ENCODE measurements around the gene NUCB2. TPM values are rescaled to one million over a fixed set of nuclear protein-coding genes. Genes with fewer than 3 reads are reported as not detected.

Gene NUCB2
- total RNA-seq, 2 donors from 2014 or later: 60.9 to 111 TPM

GRCh38 chr11:17314904-17315426 lies 38.4 kb downstream of the NUCB2 start:
- TF ChIP-seq CTCF (IDR thresholded peaks at IDR 0.05): no peak
- Histone ChIP-seq H3K9me3 (no peaks in the 10 kb centered on the region), H3K4me3 (no peak overlapping the region), H3K27me3 (no peaks in the 10 kb centered on the region), H3K4me1 (no peaks in the 10 kb centered on the region), H3K36me3 (peaks cover 5% of the 10 kb centered on the region), H3K9ac (ENCODE audit: low read depth in 2 of 2, low read length in 2 of 2) (no peak overlapping the region), H3K27ac (no peak overlapping the region)
- intact Hi-C loops (cut with DNase I): no loop called here
- DNase-seq: no peak

GRCh38 chr11:17328871-17329494 lies 52.4 kb downstream of the NUCB2 start:
- no peak overlapping the region for H3K9ac ChIP-seq (ENCODE audit: low read depth in 2 of 2, low read length in 2 of 2)
- no peaks in the 10 kb centered on the region for H3K9me3 ChIP-seq
- no peak overlapping the region for H3K4me3 ChIP-seq
- no peaks in the 10 kb centered on the region for H3K4me1 ChIP-seq
- H3K36me3 ChIP-seq: no peaks in the 10 kb centered on the region
- intact Hi-C loops (cut with DNase I): no loop called here
- no peak for DNase-seq
- no peak overlapping the region for H3K27ac ChIP-seq
- no peaks in the 10 kb centered on the region for H3K27me3 ChIP-seq
- TF ChIP-seq CTCF (IDR thresholded peaks at IDR 0.05): no peak

- Histone ChIP-seq H3K9me3 (no peaks in the 10 kb centered on the region), H3K27ac (no peak overlapping the region), H3K27me3 (no peaks in the 10 kb centered on the region), H3K4me1 (no peaks in the 10 kb centered on the region), H3K4me3 (no peak overlapping the region), H3K9ac (ENCODE audit: low read depth in 2 of 2, low read length in 2 of 2) (no peak overlapping the region), H3K36me3 (no peaks in the 10 kb centered on the region)
- intact Hi-C loops (cut with DNase I): no loop called here
- TF ChIP-seq CTCF (IDR thresholded peaks at IDR 0.05): no peak
- DNase-seq: no peak
Observed at GRCh38 chr11:17331669-17332068, 55.1 kb downstream of the NUCB2 start.

- intact Hi-C loops (cut with DNase I): no loop called here
- H3K27me3 ChIP-seq: no peaks in the 10 kb centered on the region
- H3K27ac ChIP-seq: no peak overlapping the region
- H3K4me3 ChIP-seq: no peak overlapping the region
- H3K4me1 ChIP-seq: no peaks in the 10 kb centered on the region
- H3K36me3 ChIP-seq: no peaks in the 10 kb centered on the region
- no peak for TF ChIP-seq CTCF (IDR thresholded peaks at IDR 0.05)
- H3K9me3 ChIP-seq: no peaks in the 10 kb centered on the region
- DNase-seq: no peak
- no peak overlapping the region for H3K9ac ChIP-seq (ENCODE audit: low read depth in 2 of 2, low read length in 2 of 2)
Observed at GRCh38 chr11:17333799-17334586, 57.5 kb downstream of the NUCB2 start.

GRCh38 chr11:17343257-17343656 lies 66.7 kb downstream of the NUCB2 start:
- Histone ChIP-seq H3K9me3 (no peaks in the 10 kb centered on the region), H3K9ac (ENCODE audit: low read depth in 2 of 2, low read length in 2 of 2) (no peak overlapping the region), H3K36me3 (no peaks in the 10 kb centered on the region), H3K4me1 (no peaks in the 10 kb centered on the region), H3K27ac (no peak overlapping the region), H3K27me3 (no peaks in the 10 kb centered on the region), H3K4me3 (no peak overlapping the region)
- DNase-seq: no peak
- TF ChIP-seq CTCF (IDR thresholded peaks at IDR 0.05): no peak
- intact Hi-C loops (cut with DNase I): no loop called here

Data from colonic mucosa (tissue), 4 donors.